GM18868 (cell line): ENCODE measurements around the gene GNAQ.
"Not testable (repeated sequence)": the region's sequence is repeated elsewhere in the genome, so short reads cannot be mapped to it uniquely, and the experiment has no call there.

Experiments used
- ATAC-seq: cut with Tn5 transposase; IDR thresholded peaks from one replicate; pipeline ENCODE4 v1.9.1; 2021; ENCODE audit warnings: mild to moderate bottlenecking, moderate library complexity; ENCODE audit not compliant: unreplicated experiment

The GNAQ gene

DNA sequence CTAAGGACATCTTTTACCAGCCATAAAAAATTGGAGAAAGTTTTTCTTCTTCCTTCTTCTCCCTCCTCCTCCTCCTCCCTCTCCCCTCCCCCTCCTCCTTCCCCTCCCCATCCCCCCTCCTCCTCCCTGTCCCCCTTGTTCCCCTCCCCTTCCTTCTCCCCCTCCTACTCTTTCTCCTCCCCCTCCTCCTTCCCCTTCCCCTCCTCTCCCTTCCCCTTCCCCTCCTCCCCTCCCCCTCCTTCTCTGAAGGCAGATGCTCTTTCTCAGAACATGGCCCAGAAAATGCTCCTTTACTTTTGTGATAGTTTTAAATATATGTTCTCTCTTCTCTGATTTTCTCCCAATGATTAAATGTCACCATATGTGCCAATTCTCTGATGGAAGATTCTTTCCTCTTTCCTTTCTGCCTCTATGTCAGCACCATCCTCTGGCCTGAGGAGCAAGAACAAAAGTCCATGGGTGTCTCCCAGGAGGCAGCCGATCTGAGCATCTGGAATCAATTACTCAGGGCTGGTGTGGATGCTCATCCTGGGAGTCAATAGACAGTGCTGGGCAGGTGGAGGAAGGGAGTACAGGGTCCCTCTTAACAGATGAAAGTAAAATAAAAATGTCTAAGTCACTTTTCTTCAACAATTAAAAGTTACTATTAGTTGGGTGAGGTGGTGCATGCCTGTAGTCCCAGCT lies 320.5 kb downstream of the GNAQ start:
- ATAC-seq = no peak

DNA sequence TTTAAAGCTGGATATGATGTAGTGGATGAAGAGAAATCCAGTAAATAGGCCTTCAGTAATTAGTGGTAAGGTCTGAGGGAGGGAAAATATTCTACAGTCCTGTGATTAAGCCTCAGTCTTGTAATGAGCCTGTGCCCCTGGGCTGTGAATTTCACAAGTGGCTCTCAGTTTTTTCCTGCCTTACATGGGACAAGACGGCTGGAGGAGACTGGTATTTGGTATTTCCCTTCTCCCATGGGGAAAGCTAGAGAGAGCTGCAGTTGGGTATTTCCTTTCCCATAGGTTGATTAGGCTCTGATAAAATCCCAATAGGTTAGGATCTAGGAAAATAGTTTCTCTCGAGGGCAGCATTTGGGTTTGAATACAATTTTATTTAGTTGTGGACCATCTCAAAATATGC lies 321.3 kb downstream of the GNAQ start:
- ATAC-seq = no peak

DNA sequence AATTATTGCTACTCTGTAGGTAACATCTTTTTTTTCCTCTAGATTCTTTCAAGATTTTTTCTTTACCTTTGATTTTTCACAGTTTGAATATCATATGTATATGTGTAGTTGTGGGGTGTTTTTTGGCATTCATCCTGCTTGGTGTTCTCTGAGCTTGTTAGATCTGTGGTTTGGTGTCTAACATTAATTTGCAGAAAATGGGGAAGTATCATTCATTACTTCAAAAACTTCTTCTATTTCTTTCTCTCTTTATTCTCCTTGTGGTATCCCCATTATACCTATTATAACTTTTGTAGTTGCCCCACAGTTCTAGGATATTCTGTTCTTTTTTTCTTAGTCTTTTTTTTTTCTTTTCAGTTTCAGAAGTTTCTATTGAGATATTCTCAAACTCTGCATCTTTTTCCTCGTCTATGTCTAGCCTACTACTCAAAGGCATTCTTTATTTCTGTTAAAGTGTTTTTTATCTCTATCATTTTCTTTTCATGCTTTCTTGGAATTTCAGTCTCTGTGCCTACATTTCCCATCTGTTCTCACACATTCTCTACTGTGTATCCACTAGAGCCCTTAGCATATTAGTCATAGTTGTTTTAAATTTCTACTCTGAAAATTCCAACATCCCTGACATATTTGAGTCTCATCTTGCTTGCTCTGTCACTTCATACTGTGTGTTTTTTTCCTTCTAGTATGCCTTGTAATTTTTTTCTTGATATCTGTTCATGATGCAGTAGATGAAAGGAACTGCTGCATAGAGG lies 323.4 kb downstream of the GNAQ start:
- no peak for ATAC-seq

GRCh38 chr9:77707383-77708063 lies 324.1 kb downstream of the GNAQ start:
- ATAC-seq = no peak

DNA sequence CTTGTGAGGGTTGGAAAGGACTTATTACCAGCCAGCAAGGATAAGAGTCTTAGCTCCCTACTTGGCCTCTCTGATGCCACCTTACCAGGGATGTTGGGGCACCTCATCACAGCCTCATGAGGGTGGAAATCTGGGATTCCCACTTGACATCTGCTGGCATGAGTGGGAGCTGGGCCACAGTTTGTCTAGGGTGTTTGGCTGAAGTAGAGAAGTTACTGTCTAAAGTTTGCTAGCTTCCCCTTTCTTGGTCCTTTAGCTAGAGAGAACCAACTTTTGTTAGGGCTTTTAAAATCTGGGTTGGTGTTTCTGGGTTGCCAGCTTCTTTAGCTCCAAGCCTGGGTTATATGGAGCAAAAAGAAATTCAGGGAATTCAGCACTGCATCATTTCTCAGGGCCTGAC lies 326.0 kb downstream of the GNAQ start:
- no peak for ATAC-seq

DNA sequence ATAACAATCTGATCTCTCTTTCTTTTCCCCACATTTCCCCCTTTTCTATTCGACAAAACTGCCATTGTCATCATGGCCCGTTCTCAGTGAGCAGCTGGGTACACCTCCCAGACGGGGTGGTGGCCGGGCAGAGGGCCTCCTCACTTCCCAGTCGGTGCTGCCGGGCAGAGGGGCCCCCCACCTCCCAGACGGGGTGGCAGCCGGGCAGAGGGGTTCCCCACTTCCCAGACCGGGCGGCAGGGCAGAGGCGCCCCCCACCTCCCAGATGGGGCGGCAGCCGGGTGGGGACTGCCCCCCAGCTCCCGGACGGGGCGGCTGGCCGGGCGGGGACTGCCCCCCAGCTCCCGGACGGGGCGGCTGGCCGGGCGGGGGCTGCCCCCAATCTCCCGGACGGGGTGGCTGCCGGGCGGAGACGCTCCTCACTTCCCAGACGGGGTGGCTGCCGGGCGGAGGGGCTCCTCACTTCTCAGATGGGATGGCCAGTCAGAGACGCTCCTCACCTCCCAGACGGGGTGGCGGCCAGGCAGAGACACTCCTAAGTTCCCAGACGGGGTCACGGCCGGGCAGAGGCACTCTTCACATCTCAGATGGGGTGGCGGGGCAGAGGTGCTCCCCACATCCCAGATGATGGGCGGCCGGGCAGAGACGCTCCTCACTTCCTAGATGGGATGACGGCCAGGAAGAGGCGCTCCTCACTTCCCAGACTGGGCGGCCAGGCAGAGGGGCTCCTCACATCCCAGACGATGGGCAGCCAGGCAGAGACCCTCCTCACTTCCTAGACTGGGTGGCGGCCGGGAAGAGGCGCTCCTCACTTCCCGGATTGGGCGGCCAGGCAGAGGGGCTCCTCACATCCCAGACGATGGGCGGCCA lies 328.9 kb downstream of the GNAQ start:
- not testable (repeated sequence) for ATAC-seq

DNA sequence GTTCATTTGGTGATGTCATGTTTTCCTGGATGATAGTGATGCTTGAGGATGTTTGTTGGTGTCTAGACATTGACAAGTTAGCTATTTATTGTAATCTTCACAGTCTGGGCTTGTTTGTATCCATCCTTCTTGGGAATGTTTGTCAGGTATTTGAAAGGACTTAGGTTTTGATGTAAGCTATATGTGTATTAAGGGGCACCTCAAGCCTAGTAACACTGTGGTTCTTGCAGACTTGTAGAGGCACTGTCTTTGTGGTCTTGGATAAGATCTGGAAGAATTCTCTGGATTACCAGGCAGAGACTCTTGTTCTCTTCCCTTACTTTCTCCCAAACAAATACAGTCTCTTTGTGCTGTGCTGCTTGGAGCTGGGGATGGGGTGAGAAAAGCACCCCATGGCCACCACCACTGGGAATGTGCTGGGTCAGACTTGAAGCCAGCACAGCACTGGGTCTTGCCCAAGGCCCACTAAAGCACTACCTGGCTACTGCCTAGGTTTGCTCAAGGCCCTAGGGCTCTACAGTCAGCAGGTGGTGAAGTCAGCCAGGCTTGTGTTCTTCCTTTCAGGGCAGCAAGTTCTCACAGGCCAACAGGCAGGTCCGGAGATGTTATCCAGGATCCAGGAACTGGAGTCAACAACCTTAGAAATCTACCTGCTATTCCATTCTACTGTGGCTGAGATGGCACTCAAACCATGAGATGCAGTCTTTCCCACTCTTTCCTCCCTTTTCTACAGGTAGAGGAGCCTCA lies 334.2 kb downstream of the GNAQ start:
- ATAC-seq = no peak

GRCh38 chr9:77690723-77691122 lies 340.9 kb downstream of the GNAQ start:
- ATAC-seq = not testable (repeated sequence)

DNA sequence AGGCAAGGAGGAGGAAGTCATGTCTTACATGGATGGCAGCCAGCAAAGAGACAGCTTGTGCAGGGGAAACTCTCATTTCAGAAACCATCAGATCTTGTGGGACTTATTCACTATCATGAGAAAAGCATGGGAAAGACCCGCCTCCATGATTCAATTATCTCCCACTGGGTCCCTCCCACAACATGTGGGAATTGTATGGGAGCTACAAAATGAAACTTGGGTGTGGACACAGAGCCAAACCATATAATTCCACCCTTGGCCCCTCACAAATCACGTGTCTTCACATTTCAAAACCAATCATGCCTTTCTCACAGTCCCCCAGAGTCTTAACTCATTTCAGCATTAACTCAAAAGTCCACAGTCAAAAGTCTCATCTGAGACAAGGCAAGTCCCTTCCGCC lies 341.5 kb downstream of the GNAQ start:
- ATAC-seq = not testable (repeated sequence)

DNA sequence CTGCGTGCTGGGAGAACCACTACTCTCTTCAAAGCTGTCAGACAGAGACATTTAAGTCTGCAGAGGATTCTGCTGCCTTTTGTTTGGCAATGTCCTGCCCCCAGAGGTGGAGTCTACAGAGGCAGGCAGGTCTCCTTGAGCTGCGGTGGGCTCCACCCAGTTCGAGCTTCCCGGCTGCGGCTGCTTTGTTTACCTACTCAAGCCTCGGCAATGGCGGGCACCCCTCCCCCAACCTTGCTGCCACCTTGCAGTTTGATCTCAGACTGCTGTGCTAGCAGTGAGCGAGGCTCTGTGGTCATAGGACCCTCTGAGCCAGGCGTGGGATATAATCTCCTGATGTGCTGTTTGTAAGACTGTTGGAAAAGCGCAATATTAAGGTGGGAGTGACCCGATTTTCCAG lies 343.9 kb downstream of the GNAQ start:
- not testable (repeated sequence) for ATAC-seq

DNA sequence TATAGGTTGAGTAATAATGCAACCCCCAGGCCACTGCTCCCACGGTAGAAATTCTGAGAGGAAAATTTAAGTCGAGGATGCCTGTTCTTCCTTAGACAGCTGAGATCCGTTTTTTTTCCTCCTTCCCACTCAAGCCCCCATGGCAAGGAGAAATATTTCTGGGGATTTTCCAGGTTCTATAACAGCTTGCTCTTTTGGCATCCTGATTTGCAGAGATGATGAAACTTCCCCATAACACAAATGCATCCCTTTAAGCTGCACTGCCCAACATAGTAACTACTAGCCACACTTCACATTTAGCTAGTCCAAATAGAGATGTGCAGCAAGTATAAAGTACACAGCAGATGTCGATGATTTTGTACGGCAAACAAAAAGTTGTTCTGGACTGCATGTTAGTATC lies 351.0 kb downstream of the GNAQ start:
- no peak for ATAC-seq

DNA sequence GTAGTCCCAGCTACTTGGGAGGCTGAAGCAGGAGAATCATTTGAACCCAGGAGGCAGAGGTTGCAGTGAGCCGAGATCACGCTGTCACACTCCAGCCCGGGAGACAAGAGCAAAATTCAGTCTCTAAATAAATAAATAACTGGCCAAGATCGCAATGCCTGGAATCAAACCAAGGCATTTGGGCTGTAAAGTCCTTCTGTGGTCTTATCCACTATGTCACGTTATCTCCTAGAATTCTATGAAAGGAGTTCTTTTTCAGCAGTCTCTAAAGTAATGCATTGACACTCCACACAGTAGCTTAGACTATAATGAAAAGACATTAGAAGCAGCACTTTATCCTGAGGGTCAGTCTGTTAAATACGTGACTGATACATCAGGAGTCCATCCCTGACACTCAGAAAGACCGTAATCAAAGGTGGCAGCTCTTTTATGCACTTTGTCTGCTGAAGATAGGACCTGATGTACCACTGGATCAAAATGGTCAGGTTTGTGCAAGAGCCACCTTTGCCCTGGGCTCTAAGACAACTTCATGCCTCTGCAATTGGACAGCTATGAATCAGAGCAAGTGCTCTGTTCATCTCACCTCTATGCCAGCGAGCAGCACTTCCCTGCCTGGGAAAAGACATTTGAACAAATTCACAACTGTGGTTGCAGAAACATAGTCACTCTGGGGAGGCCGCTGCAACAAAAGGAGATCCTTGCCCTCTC lies 351.8 kb downstream of the GNAQ start:
- ATAC-seq = no peak

GRCh38 chr9:77679088-77679487 lies 352.5 kb downstream of the GNAQ start:
- no peak for ATAC-seq

DNA sequence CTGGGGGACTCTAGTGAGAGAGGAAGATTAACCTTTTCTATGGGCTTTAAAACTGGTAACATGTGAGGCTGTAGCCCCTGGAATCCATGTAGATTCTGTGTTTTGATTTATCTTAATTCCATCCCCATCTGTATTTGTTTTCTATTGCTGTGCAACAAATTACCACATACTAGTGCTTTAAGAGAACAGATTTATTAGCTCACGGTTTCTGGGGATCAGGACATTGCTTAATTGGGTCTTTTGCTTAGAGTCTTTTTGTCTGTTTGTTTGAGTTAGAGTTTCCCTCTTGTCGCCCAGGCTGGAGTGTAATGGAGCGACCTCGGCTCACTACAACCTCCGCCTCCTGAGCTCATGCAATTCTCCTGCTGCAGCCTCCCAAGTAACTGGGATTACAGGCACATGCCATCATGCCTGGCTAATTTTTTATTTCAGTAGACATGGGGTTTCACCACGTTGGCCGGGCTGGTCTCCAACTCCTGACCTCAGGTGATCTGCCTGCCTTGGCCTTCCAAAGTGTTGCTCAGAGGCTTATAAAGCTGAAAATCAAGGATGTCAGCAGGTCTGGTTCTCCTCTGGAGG lies 353.6 kb downstream of the GNAQ start:
- no peak for ATAC-seq

DNA sequence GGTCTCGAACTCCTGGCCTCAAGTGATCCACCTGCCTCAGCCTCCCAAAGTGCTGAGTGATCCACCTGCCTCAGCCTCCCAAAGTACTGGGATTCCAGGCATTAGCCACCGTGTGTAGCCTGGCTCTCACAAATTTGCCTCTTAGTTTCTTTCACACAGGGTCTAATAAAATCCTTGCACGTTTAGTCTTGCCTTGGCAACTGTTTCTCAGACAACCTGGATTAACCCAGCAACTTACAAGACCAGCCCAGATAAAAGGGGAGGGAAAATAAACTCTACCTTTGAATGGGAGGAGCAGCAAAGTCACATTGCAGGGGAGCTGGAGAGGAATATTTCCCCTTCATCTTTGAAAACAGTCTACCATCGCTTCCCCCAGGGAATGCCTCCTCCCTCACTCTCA lies 354.2 kb downstream of the GNAQ start:
- ATAC-seq = no peak

DNA sequence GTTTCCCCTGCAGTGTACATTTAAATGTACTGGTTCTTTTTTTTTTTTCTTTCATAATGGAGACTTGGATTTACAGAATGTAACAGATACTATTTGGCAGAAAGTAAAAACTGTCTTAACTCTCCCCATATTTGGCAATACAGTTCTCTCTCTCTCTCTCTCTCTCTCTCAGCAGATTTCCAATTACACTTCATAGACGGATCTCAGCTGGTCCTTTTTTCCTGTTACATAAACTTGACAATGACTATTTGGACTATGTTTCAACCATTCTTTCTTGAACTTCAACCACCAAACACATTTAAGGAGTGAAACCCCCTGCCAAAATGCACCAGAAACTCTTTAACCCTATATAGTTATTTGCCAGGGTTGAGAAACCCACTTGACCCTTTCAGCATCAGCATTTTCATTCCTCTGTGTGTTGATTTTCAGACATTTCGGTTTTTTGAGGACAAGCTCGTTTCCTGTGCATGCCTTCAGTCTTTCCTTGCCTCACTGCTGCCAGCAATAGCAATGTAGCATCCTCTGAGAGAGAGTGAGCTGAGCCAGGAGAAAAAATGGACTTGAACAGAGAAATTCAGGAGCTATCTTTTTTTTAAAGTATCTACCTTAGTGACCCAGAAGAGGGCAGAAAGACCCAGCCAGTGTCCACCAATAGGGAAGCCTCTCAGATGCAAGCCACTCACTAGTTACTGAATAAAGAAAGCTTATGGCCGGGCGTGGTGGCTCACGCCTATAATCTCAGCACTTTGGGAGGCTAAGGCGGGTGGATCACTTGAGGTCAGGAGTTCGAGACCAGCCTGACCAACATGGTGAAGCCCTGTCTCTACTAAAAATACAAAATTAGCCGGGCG lies 357.4 kb downstream of the GNAQ start:
- no peak for ATAC-seq

DNA sequence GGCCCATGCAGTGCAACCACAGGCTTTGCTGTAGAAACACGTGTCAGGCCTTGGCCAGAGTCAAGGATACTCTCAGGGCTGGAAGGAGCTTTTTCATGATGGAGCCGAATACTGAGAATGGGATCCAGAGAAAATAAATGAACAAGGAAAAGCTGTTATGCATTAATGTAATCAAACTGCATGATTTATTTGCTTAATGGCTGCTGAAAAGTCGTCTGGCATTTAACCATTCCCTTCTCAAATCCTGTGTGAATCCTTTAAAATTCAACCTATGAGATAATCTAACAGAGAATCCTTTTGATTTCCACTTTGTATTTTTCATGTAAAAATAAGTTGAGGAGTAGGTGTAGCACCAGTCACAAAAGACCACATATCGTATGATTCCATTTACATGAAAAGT lies 359.4 kb downstream of the GNAQ start:
- ATAC-seq = no peak

GRCh38 chr9:77667151-77667550 lies 364.5 kb downstream of the GNAQ start:
- no peak for ATAC-seq
